CD4-positive, alpha-beta memory T cell (primary cell): Measurements from ENCODE around the gene RTL5. TPM values are rescaled to one million over a fixed set of nuclear protein-coding genes. Genes with fewer than 3 reads are reported as not detected.

Experiments used
- CTCF ChIA-PET: fragments of 350-600 bp; sonication (Branson Sonifier 250); formaldehyde crosslinking; loops from one replicate; lab custom pipeline; 2021; ENCODE audit warnings: inconsistent platforms; ENCODE audit not compliant: partially characterized antibody; lab: Charles Lee
- POLR2A ChIA-PET: fragments of 350-600 bp; sonication (Branson Sonifier 250); formaldehyde crosslinking; loops from one replicate; lab custom pipeline; 2021; ENCODE audit not compliant: partially characterized antibody; lab: Charles Lee
- DNase-seq, 5 donors: peaks; one replicate each; pipeline versions ENCODE4 v3.0.0 to v3.0.0-alpha.2; 2020 to 2022; ENCODE audit warnings: mixed read lengths in 1 of 5
- H3K27ac ChIP-seq: one replicate; pipeline ENCODE4 v1.7.0; 2013; ENCODE audit warnings: low read depth, low read length
- H3K27me3 ChIP-seq: 2 replicates; pipeline ENCODE4 v1.7.0; 2013; ENCODE audit warnings: mild to moderate bottlenecking, low read length, moderate library complexity; ENCODE audit not compliant: insufficient read depth
- H3K36me3 ChIP-seq: 2 replicates; pipeline ENCODE4 v1.7.0; 2013; ENCODE audit warnings: mild to moderate bottlenecking, low read length, moderate library complexity; ENCODE audit not compliant: insufficient read depth
- H3K4me1 ChIP-seq: 2 replicates; pipeline ENCODE4 v1.7.0; 2013; ENCODE audit warnings: mild to moderate bottlenecking, low read length, moderate library complexity; ENCODE audit not compliant: insufficient read depth
- H3K4me3 ChIP-seq, 2 donors: one replicate each; pipeline ENCODE4 v1.7.0; 2013; ENCODE audit warnings: low read length in 2 of 2, mild to moderate bottlenecking in 1 of 2
- H3K9me3 ChIP-seq, 2 donors: one replicate each; pipeline ENCODE4 v1.7.0; 2013; ENCODE audit warnings: low read length in 2 of 2, control low read depth in 1 of 2; ENCODE audit not compliant: control insufficient read depth in 1 of 2
- H3K27ac Mint-ChIP-seq, 7 donors: one replicate each; pipeline ENCODE4 v1.8.0; 2020 to 2021; ENCODE audit warnings: mixed read lengths in 7 of 7, mild to moderate bottlenecking in 6 of 7, inconsistent platforms in 3 of 7, moderate library complexity in 3 of 7
- H3K27me3 Mint-ChIP-seq, 2 donors: one replicate each; pipeline ENCODE4 v1.8.0; 2020 to 2021; ENCODE audit warnings: mixed read lengths in 2 of 2
- H3K36me3 Mint-ChIP-seq, 2 donors: one replicate each; pipeline ENCODE4 v1.8.0; 2020 to 2021; ENCODE audit warnings: mixed read lengths in 2 of 2, inconsistent platforms in 1 of 2, mild to moderate bottlenecking in 1 of 2
- H3K4me1 Mint-ChIP-seq, 4 donors: one replicate each; pipeline ENCODE4 v1.8.0; 2020 to 2021; ENCODE audit warnings: mixed read lengths in 4 of 4, mild to moderate bottlenecking in 1 of 4
- H3K4me3 Mint-ChIP-seq, 8 donors: one replicate each; pipeline ENCODE4 v1.8.0; 2020 to 2021; ENCODE audit warnings: mixed read lengths in 8 of 8, mild to moderate bottlenecking in 7 of 8, moderate library complexity in 6 of 8, inconsistent platforms in 3 of 8
- H3K9me3 Mint-ChIP-seq, 8 donors: one replicate each; pipeline ENCODE4 v1.8.0; 2020 to 2021; ENCODE audit warnings: mixed read lengths in 8 of 8, mild to moderate bottlenecking in 5 of 8, inconsistent platforms in 3 of 8, moderate library complexity in 1 of 8
- intact Hi-C: fragments of 100-400 bp; cut with micrococcal nuclease; formaldehyde crosslinking; loops from one replicate; pipeline ENCODE4 v1.15.1; 2023
- polyA plus RNA-seq, 2 donors: library from polyadenylated mRNA; unstranded; fragments of 300-500 nt; fragmentation: Illumina TruSeq; gene quantifications; one replicate each; pipeline ENCODE4 v1.2.3, GENCODE V29; 2021
- total RNA-seq, 2 experiments: library from RNA; stranded (reverse); gene quantifications; one replicate each; pipeline ENCODE4 v1.2.3, GENCODE V29; 2021

RTL5 gene
- total and polyA plus RNA-seq, 4 experiments from 2014 or later, result 0.20 to 8.4 (median 7.8) TPM; not detected in 1

DNA sequence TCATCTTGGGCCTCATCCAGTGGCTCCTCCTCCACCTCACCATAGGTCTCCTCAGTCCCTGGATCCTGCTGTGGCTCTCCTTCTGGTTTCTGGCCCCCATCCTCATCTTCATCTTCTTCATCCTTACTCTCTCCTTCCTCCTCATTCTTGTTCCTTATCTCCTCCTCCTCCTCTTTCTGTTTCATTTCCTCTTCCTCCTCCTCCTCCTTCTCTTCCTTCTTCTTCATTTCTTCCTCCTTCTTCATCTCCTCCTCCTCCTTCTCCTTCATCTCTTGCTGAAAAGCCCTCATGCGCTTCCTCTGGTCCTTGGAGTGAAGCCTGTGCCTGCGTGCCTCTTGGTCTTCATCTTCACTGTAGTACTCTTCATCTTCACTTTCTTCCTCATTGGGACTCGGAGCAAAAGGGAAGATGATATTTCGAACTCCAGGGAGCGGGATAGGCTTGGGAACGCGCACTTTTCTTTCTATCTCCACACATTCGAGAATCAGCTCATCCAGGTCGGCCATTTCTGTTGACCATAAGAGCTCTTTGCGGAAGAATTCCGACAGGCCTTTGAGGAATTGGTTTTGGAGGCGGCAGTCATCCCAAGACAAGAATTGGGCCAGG is 1.5 kb downstream of the RTL5 start:
- Mint-ChIP-seq H3K36me3 (peaks cover 0 to 4% of the 10 kb centered on the region in 2 donors), H3K9me3 (no peaks in the 10 kb centered on the region), H3K27me3 (peaks cover 0 to 1% of the 10 kb centered on the region in 2 donors), H3K4me3 (peak overlapping the region in 6 of 8 donors; percentile 7 to 66 (median 28)), H3K4me1 (peaks cover 8 to 45% (median 26%) of the 10 kb centered on the region in 4 donors), H3K27ac (peak overlapping the region in 3 of 7 donors; percentile 10 to 74 (median 13))
- Histone ChIP-seq H3K27ac (no peak overlapping the region), H3K36me3 (no peaks in the 10 kb centered on the region), H3K9me3 (no peaks in the 10 kb centered on the region), H3K4me1 (peaks cover 19% of the 10 kb centered on the region), H3K27me3 (no peaks in the 10 kb centered on the region), H3K4me3 (no peak overlapping the region)
- ChIA-PET POLR2A (interaction anchor here (2.4 to 3.4 kb wide), 3 partner anchors 30 to 112 kb away, joined by 11 to 20 read pairs (median 20); partner anchors contain the start of gene PIN4), CTCF (interaction anchor here (1.0 to 11.5 kb wide), 5 partner anchors 9 to 133 kb away, joined by 3 to 241 read pairs (median 4); no protein-coding TSS in a partner anchor)
- intact Hi-C loops, result loop anchor here (5.0 kb wide), 2 partner anchors 37 to 52 kb away; partner anchors contain the start of gene PIN4
- no peak for DNase-seq

DNA sequence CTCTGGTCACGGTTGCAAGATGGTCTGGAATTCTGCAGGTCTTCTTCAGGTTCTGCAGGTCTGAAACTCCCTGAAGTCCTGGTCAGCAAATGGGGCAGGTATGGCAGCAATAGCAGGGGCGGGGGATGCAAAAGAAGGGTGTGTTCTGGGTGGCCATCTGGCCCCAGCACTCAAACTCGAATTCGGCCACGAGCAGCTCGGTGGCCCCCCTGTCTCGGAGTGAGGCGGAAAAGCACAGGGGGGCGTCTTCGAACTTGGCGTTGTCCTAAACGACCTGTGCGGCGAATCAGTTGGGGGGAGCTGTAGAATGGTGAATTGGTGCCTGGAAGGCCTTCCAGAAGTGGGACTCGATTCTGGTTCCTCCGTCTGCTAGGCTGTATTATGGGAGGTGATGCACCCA is 2.1 kb downstream of the RTL5 start:
- ChIA-PET POLR2A (interaction anchor here (3.4 kb wide), 1 partner anchor 112 kb away, joined by 20 read pairs; no protein-coding TSS in a partner anchor), CTCF (interaction anchor here (0.8 to 11.5 kb wide), 5 partner anchors 9 to 131 kb away, joined by 3 to 241 read pairs (median 3); no protein-coding TSS in a partner anchor)
- H3K4me3 ChIP-seq, result no peak overlapping the region
- Mint-ChIP-seq H3K4me1 (peaks cover 14 to 51% (median 32%) of the 10 kb centered on the region in 4 donors), H3K27ac (no peak overlapping the region), H3K36me3 (peaks cover 0 to 4% of the 10 kb centered on the region in 2 donors), H3K9me3 (peaks cover 0 to 1% (median 0%) of the 10 kb centered on the region in 8 donors), H3K4me3 (peak overlapping the region in 2 of 8 donors; percentile 12 to 59), H3K27me3 (peaks cover 0 to 1% of the 10 kb centered on the region in 2 donors)
- no peaks in the 10 kb centered on the region for H3K36me3 ChIP-seq
- H3K27ac ChIP-seq, result no peak overlapping the region
- H3K9me3 ChIP-seq, result no peaks in the 10 kb centered on the region
- intact Hi-C loops, result loop anchor here (5.0 to 10.0 kb wide), 4 partner anchors 37 to 145 kb away; partner anchors contain the start of genes PIN4 and RPS4X
- DNase-seq, result no peak
- peaks cover 25% of the 10 kb centered on the region for H3K4me1 ChIP-seq
- no peaks in the 10 kb centered on the region for H3K27me3 ChIP-seq

DNA sequence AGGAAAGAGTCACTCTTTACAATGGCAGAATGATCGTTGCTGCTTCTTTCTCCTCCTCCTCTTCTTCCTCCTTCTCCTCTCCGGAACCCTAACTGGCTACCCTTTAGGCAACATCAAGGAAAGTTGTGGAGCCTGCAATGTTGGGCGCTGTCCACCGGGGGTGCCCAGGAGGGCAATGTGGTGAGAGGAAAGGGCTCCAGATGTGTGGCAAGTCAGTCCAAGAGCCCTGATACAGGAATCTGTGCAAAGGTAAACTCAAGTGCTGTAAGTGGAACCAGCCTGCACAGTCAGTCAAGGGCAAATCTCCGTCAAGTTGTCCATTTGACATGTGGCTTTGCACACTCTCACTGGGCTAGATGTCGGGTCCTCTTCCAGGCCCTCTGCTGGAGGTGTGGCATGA is 2.8 kb downstream of the RTL5 start:
- no peaks in the 10 kb centered on the region for H3K27me3 ChIP-seq
- Mint-ChIP-seq H3K27ac (peak overlapping the region in 4 of 7 donors; percentile 5 to 73 (median 22)), H3K4me3 (peak overlapping the region in 1 of 8 donors; percentile 59), H3K4me1 (peaks cover 20 to 59% (median 38%) of the 10 kb centered on the region in 4 donors), H3K36me3 (peaks cover 0 to 4% of the 10 kb centered on the region in 2 donors), H3K27me3 (peaks cover 0 to 1% of the 10 kb centered on the region in 2 donors), H3K9me3 (peaks cover 0 to 1% (median 0%) of the 10 kb centered on the region in 8 donors)
- no peaks in the 10 kb centered on the region for H3K36me3 ChIP-seq
- no peak overlapping the region for H3K4me3 ChIP-seq
- intact Hi-C loops, result loop anchor here (5.0 to 10.0 kb wide), 2 partner anchors 37 to 146 kb away; partner anchors contain the start of gene RPS4X
- ChIA-PET POLR2A (interaction anchor here (5.7 kb wide), 1 partner anchor 110 kb away, joined by 48 read pairs; no protein-coding TSS in a partner anchor), CTCF (interaction anchor here (2.5 to 11.5 kb wide), 3 partner anchors 26 to 131 kb away, joined by 7 to 241 read pairs (median 88); no protein-coding TSS in a partner anchor)
- peaks cover 33% of the 10 kb centered on the region for H3K4me1 ChIP-seq
- H3K9me3 ChIP-seq, result no peaks in the 10 kb centered on the region
- peak in 1 of 5 donors; percentile 29 for DNase-seq
- no peak overlapping the region for H3K27ac ChIP-seq

DNA sequence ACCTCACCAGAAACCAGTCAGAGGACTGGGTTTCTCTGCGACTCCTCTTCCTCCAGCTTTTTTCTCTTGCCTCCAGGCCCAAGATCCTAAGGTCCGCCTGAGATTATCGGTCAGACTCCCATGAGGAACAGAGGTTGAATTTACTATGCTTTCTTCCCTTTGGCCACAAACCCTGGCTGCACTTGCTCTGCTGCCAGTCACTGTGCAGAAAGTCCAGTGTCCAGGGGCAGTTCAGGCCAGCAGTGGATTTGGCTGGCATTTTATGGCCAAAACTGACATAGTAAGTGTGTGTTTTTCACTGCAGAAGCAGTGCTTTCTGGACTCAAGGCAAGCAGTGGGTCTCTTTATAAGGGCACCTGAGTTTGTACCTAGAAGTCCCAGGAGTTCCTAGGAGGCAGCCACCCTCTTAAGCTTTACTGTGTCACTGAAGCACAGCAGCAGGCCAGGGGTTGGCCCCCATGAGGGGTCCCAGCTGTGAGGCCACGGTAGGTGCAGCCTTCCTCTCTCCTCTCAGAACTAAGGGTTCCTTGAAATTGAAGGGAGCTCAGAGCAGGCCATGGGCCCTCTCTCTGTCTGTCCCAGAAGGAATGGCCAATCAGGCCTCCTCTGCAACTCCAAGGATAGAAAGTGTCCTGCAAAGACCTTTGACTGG is 3.4 kb downstream of the RTL5 start:
- Histone ChIP-seq H3K4me1 (peaks cover 38% of the 10 kb centered on the region), H3K27me3 (no peaks in the 10 kb centered on the region), H3K27ac (no peak overlapping the region), H3K36me3 (no peaks in the 10 kb centered on the region), H3K9me3 (no peaks in the 10 kb centered on the region), H3K4me3 (no peak overlapping the region)
- Mint-ChIP-seq H3K27me3 (peaks cover 0 to 1% of the 10 kb centered on the region in 2 donors), H3K36me3 (peaks cover 0 to 4% of the 10 kb centered on the region in 2 donors), H3K9me3 (peaks cover 0 to 1% (median 0%) of the 10 kb centered on the region in 8 donors), H3K4me3 (no peak overlapping the region), H3K27ac (peak overlapping the region in 4 of 7 donors; percentile 5 to 73 (median 23)), H3K4me1 (peaks cover 23 to 64% (median 41%) of the 10 kb centered on the region in 4 donors)
- intact Hi-C loops, result loop anchor here (5.0 to 10.0 kb wide), 2 partner anchors 36 to 146 kb away; partner anchors contain the start of gene RPS4X
- no peak for DNase-seq
- ChIA-PET POLR2A (interaction anchor here (5.7 kb wide), 1 partner anchor 109 kb away, joined by 48 read pairs; no protein-coding TSS in a partner anchor), CTCF (interaction anchor here (1.3 to 11.5 kb wide), 5 partner anchors 12 to 130 kb away, joined by 5 to 241 read pairs (median 9); no protein-coding TSS in a partner anchor)

DNA sequence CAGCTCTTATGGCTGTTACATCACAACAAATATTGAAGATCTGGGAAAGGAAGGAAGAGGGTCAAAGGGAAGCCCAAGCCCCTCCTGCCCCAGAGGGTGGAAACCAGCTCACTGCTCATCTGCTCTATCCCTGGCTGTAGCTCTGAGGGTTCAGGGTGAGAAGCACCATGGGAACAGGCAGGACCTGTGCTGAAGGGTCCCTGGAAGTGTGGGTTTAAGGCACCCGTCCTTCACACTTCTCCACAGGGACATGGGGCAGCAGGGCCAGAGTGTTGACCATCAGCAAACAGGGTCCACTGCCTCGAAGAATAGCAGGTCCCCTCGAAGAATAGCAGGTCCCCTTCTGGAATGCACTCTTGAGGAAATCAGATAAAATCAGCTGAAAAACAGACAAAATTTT is 4.4 kb downstream of the RTL5 start:
- Histone ChIP-seq H3K9me3 (no peaks in the 10 kb centered on the region), H3K36me3 (no peaks in the 10 kb centered on the region), H3K27me3 (no peaks in the 10 kb centered on the region), H3K4me3 (no peak overlapping the region), H3K27ac (no peak overlapping the region), H3K4me1 (peaks cover 48% of the 10 kb centered on the region)
- DNase-seq, result no peak
- POLR2A ChIA-PET, result interaction anchor here (1.1 to 8.4 kb wide), 7 partner anchors 23 to 150 kb away, joined by 4 to 116 read pairs (median 6); partner anchors contain the start of genes PIN4 and RPS4X
- CTCF ChIA-PET, result interaction anchor here (1.3 to 11.5 kb wide), 8 partner anchors 13 to 134 kb away, joined by 5 to 241 read pairs (median 8); no protein-coding TSS in a partner anchor
- Mint-ChIP-seq H3K36me3 (peaks cover 0 to 4% of the 10 kb centered on the region in 2 donors), H3K27ac (peak overlapping the region in 2 of 7 donors; percentile 42 to 78), H3K27me3 (peaks cover 0 to 1% of the 10 kb centered on the region in 2 donors), H3K9me3 (peaks cover 0 to 3% (median 0%) of the 10 kb centered on the region in 8 donors), H3K4me1 (peaks cover 31 to 69% (median 47%) of the 10 kb centered on the region in 4 donors), H3K4me3 (no peak overlapping the region)
- intact Hi-C loops, result loop anchor here (5.0 to 10.0 kb wide), 2 partner anchors 35 to 147 kb away; partner anchors contain the start of gene RPS4X

DNA sequence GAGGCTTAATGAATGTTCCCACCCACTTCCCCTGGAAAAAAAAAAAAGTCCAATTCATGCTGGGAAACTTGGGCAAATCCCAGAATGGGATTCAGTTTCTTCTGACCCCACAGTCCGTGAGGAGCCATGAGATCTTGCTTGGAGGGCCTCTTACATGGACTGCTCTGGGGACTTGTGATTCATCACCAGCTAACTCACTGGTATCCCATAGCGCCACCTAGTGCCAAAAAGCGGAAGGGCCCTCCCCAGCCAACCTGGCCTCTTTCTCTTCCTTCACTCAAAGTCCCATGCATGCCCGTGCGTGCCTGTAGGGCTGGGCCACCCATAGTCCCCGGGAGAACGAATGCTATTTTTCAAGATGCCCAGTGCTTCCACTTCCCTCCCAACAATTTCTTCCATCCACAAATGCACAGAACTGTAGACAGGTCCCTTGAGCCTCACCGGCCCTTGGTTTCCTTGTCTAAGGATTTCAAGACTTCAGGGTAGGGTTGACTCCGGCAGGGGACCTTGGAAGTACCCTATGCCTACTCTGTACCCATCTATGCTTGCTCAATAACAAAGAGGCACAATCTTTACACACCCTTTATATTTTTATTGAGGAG is 5.1 kb downstream of the RTL5 start:
- H3K27ac Mint-ChIP-seq, result peak overlapping the region; percentile 68 to 85 (median 77)
- H3K4me1 ChIP-seq, result peaks cover 55% of the 10 kb centered on the region
- peak overlapping the region in 4 of 8 donors; percentile 10 to 52 (median 45) for H3K4me3 Mint-ChIP-seq

More for the DNA sequence above, 5.1 kb downstream of the RTL5 start:
- ChIA-PET POLR2A (interaction anchor here (0.6 to 8.4 kb wide), 10 partner anchors 16 to 150 kb away, joined by 3 to 116 read pairs (median 4); partner anchors contain the start of genes PIN4 and RPS4X), CTCF (interaction anchor here (0.7 to 11.5 kb wide), 17 partner anchors 14 to 167 kb away, joined by 3 to 241 read pairs (median 6); no protein-coding TSS in a partner anchor)
- Mint-ChIP-seq H3K36me3 (peaks cover 0 to 2% of the 10 kb centered on the region in 2 donors), H3K9me3 (peaks cover 0 to 3% (median 0%) of the 10 kb centered on the region in 8 donors), H3K27me3 (peaks cover 0 to 1% of the 10 kb centered on the region in 2 donors), H3K4me1 (peaks cover 33 to 71% (median 49%) of the 10 kb centered on the region in 4 donors)
- H3K27ac ChIP-seq, result no peak overlapping the region
- H3K27me3 ChIP-seq, result no peaks in the 10 kb centered on the region
- H3K36me3 ChIP-seq, result no peaks in the 10 kb centered on the region
- no peaks in the 10 kb centered on the region for H3K9me3 ChIP-seq
- no peak overlapping the region for H3K4me3 ChIP-seq
- intact Hi-C loops, result loop anchor here (1.0 to 10.0 kb wide), 5 partner anchors 34 to 148 kb away; partner anchors contain the start of gene RPS4X
- peak; percentile 75 to 82 (median 79) for DNase-seq
